GM18517 (cell line): ENCODE results near the gene BLOC1S4.
"Not testable (repeated sequence)": the region's sequence is repeated elsewhere in the genome, so short reads cannot be mapped to it uniquely, and the experiment has no call there.

Source experiments
- ATAC-seq: cut with Tn5 transposase; IDR thresholded peaks from one replicate; pipeline ENCODE4 v1.9.1; 2021; ENCODE audit warnings: mild to moderate bottlenecking, moderate library complexity; ENCODE audit not compliant: unreplicated experiment

Gene BLOC1S4

DNA sequence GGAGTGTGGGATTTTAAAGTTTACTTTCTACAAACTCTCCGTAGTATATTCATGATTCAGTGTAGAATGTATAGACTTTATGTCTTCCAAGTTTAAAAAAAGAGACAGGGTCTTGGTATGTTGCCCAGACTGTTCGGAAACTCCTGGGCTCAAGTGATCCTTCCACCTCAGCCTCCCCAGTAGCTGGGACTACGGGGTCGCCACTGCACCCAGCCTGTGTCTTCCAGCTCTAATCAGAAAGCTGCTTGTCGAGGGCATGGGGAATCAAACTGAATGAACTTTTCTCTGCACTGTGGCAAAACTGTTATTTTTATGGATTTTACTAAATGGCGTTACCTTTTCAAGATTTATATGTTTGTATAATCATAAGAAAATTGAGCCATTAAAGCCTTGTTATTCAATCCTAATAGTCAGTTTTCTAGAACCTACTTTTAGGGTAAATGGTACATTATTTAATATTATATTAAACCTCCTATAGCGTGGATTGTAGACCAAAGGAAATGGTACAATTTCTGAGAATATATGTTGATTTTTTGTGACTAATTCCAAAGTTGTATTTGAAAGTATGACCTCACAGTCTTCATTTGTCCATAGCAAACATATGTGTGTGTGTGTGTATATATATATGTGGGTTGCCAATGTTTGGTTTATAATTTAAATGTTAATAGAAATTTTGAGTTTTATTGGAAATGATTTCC, 1.1 kb downstream of the BLOC1S4 start:
- no peak for ATAC-seq

DNA sequence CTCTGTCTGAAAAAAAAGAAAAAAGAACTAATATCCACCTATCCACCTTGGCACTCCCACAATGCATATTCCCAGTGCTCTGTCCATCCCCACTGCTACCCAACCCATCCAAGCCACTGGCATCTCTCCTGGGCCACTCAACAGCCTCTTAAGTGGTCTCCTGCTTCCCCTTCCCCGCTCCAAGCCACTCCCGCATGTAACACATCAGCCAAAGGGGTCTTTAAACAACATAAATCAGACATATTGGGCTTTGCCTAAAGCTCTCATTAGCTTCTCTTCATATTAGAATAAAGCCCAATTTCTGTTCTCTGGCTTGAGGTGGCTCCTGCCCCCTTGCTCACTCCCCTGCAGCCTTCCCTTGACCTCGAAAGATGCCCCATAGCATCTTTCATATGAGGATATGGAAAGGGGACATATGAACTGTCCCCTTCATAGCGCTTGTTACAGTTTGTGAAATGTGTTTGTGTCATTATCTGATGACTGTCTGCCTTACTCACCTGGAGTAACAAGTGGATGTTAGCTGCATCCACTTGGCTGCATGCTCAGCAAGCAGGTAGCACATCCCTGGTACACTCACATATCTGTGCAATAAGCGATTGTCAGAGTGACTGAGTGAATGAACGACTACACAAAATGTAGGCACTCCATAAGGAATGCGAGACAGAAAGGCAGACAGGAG, 3.1 kb downstream of the BLOC1S4 start:
- no peak for ATAC-seq

- ATAC-seq: no peak
These were observed 3.7 kb downstream of the BLOC1S4 start for GRCh38 chr4:6719611-6720179.

- ATAC-seq: no peak
These were observed 4.3 kb downstream of the BLOC1S4 start for GRCh38 chr4:6720202-6720699.

DNA sequence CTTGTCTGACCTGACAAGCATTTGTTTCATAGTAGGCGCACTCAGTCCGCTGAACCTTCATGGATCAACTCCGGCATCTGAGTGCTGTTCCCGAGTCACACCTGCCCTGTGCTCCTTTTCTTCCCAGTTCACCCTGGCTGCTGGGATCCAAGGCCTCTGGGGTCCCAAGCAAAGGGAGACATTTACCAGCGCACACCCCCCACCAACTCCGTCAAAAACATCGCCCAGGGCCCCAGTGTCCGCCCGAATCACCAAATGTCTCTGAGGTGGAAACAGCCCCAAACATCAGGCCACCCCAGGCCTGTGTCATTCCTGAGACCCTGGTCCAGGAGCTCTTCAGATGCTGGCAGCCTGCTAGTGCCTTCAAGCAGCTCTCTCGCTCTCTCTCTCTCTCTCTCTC, 5.1 kb downstream of the BLOC1S4 start:
- no peak for ATAC-seq

DNA sequence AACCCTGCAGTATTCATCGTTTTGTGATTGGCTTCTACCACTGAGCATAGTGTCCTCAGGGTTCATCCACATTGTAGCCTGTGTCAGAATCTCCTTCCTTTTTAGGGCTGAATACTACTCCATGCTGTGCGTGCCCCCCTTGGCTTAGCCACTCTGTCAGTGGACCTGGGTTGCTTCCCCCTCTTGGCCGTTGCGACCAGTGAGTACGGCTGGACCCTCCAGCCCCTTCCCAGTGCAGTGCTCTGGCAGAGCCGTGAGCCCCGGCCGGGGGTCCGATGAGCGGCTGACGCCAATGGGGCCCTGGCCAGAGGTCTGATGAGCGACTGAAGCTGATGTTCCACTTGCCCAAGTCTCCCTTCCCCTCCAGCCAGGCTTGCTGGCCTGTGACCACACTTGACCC, 6.9 kb downstream of the BLOC1S4 start:
- ATAC-seq: no peak

DNA sequence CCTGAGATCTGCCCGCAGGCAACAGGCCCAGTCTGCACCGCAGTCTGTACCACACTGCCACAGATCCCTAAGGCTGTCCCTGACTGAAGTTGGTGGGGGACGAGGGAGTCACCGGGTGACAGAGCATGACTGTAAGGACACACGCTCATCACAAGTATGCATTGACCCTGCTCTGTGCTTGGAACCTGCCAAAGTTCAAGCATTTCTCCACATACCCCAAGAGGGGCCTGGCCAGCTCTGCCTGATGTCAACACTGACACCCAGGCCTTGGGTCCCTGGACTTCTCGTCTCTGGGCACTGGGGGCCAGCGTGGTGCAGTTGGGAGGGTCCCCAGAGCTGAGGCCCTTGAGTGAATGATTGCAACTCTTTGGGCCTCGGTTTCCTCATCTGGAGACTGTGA, 7.9 kb downstream of the BLOC1S4 start:
- no peak for ATAC-seq

- ATAC-seq: no peak
These were observed 8.6 kb downstream of the BLOC1S4 start for GRCh38 chr4:6724421-6725111.

DNA sequence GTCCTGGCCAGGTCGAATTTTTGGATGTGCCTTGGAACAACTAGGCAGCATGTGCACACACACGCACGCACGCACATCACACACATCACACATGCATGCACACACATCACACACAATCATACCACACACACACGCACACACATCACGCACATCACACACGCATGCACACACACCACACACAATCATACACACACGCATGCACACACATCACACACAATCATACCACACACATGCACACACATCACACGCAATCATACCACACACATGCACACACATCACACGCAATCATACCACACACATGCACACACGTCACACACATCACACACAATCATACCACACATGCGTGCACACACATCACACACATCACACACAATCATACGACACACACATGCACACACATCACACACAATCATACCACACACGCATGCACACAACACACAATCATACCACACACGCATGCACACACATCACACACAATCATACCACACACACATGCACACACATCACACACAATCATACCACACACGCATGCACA, 9.5 kb downstream of the BLOC1S4 start:
- ATAC-seq: not testable (repeated sequence)

DNA sequence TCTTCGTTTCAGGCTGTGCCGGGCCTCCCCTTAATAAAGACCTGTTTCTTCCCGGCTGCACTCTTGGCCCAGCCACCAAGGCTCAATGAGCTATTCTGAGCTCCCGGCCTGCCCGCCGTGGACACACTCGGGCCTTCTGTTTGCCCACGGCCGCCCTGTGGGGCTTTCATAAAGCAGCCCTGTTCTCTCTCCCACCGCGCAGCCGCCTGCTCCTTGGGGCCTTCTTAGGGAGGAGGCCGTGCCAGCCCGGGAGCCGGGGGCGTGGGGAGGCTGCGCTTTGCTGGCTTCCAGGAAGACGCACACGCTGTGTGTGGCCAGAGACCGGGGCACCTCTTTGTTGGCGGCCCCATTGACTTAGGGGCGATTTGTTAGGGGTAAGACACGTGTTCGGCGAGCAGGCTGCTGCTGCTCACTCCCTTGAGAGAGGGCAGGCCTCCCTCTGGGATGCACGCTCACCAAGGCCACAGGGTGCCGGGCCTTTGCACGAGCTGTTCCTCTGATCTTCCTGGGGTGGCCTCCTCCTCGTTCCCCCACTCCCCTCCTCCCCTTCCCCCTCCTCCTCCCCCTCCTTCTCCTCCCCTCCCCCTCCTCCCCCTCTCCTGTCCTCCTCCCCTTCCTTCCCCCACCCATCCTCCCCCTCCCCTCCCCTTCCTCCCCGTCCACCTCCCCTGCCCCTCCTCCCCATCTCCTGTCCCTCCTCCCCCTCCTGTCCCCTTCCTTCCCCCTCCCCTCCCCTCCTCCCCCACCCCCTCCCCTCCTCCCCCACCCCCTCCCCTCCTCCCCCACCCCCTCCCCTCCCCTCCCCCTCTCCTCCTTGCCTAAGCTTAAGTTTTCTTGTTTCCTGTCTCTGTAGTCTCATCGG, 11.3 kb downstream of the BLOC1S4 start:
- no peak for ATAC-seq

DNA sequence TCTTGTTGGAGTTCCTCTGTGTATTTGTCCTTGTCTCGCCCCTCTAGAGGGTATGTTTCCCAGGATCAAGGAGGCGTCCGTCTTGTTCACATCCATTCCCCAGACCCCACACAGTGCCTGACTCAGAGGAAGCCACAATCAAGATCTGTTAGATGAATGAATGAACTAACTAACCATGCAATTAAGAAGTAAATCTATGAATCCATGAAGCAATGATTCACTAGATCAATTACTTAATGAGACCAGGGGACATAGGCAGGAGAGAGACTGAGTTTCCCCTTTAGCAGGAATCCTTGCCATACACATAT, 11.9 kb downstream of the BLOC1S4 start:
- ATAC-seq: no peak

- ATAC-seq: no peak
These were observed 12.5 kb downstream of the BLOC1S4 start for GRCh38 chr4:6728320-6729029.

GRCh38 chr4:6730603-6731317, 14.8 kb downstream of the BLOC1S4 start:
- no peak for ATAC-seq

DNA sequence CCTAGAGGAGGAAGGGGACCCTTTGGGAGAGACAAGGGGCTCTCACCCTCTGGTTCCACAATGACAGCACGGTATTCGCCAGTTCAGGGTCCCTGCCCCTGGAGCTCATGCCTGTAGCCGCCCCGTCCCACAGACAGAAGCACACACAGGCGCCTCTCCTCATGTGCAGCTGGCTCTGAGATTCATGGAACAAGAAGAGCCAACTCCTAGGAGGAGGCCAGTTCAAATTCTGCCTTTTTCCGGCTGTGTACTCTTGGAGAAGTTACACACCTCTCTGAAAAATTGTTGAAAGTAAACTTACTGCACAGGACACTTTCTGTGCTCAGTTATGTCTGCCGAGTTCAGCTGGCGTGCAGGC, 15.3 kb downstream of the BLOC1S4 start:
- ATAC-seq: no peak

DNA sequence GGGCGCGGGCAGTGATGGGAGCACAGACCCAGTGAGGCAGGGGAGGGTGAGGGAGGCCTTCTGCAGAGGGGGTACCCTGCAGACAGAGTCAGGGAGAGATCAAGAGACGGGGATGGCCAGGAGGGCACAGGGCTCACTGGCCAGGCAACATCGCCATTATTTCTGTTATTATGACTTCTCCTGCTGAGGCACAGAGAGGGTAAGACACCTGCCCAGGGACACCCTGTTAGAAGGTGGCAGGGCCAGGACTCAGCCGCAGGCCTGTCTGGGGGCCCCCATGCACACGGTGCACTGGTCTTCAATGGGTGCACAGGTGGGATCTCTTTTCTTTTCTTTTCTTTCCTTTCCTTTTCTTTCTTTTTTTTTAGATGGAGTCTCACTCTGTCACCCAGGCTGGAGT, 15.8 kb downstream of the BLOC1S4 start:
- ATAC-seq: no peak

GRCh38 chr4:6732441-6733357, 16.7 kb downstream of the BLOC1S4 start:
- no peak for ATAC-seq

GRCh38 chr4:6733358-6734164, 17.6 kb downstream of the BLOC1S4 start:
- ATAC-seq: no peak
